WTC11 (cell line): ENCODE data around the gene GTPBP8. TPM values are rescaled to one million over a fixed set of nuclear protein-coding genes. Genes with fewer than 3 reads are reported as not detected.

Experiments used
- ATAC-seq: fragments of 200-7000 bp; cut with Tn5 transposase; 2 replicates; pipeline ENCODE4 v1.10.0; 2021; ENCODE audit warnings: mild to moderate bottlenecking, moderate library complexity
- CTCF ChIA-PET: fragments of 300-600 bp; sonication (Branson Sonifier 250); formaldehyde crosslinking; loops from one replicate; lab custom pipeline; 2021; ENCODE audit warnings: antibody characterized with exemption; lab: Charles Lee
- POLR2A ChIA-PET: fragments of 350-600 bp; sonication (Branson Sonifier 250); formaldehyde crosslinking; loops from one replicate; lab custom pipeline; 2021; ENCODE audit warnings: antibody characterized with exemption; lab: Charles Lee
- DNase-seq: peaks from one replicate; pipeline ENCODE4 v3.0.0; 2021; ENCODE audit warnings: low spot score
- H3K27ac Mint-ChIP-seq: 2 replicates; pipeline ENCODE4 v1.8.0; 2021; ENCODE audit warnings: mixed read lengths
- H3K27me3 Mint-ChIP-seq: 2 replicates; pipeline ENCODE4 v1.8.0; 2021; ENCODE audit warnings: low read depth, mild to moderate bottlenecking, moderate library complexity, mixed read lengths
- H3K36me3 Mint-ChIP-seq: 2 replicates; pipeline ENCODE4 v1.8.0; 2021; ENCODE audit warnings: mixed read lengths
- H3K4me1 Mint-ChIP-seq: 2 replicates; pipeline ENCODE4 v1.8.0; 2022; ENCODE audit warnings: mixed read lengths
- H3K4me3 Mint-ChIP-seq: 2 replicates; pipeline ENCODE4 v1.8.0; 2021; ENCODE audit warnings: mild to moderate bottlenecking, moderate library complexity, mixed read lengths
- H3K9me3 Mint-ChIP-seq: 2 replicates; pipeline ENCODE4 v1.8.0; 2021; ENCODE audit warnings: mixed read lengths
- AR ChIP-seq: fragments of 250-450 bp; sonication (Bioruptor Pico); IDR thresholded peaks from 2 replicates; pipeline ENCODE4 v1.9.0; 2021; ENCODE audit warnings: mild to moderate bottlenecking
- ATF2 ChIP-seq: sonication (generic); formaldehyde crosslinking; IDR thresholded peaks from 2 replicates; pipeline ENCODE4 v1.8.1; 2022; ENCODE audit warnings: low read depth, missing genetic modification reagents, borderline replicate concordance
- CBFB ChIP-seq: sonication (generic); formaldehyde crosslinking; IDR thresholded peaks from 2 replicates; pipeline ENCODE4 v1.8.1; 2022; ENCODE audit warnings: mild to moderate bottlenecking, low read depth, missing genetic modification reagents
- E2F1 ChIP-seq: sonication (generic); formaldehyde crosslinking; IDR thresholded peaks from 2 replicates; pipeline ENCODE4 v1.8.0; 2022; ENCODE audit warnings: mild to moderate bottlenecking, missing genetic modification reagents
- E2F4 ChIP-seq: sonication (generic); formaldehyde crosslinking; IDR thresholded peaks from 2 replicates; pipeline ENCODE4 v1.8.1; 2022; ENCODE audit warnings: low read depth, mild to moderate bottlenecking, moderate library complexity, missing genetic modification reagents, borderline replicate concordance
- ERG ChIP-seq: fragments of 250-450 bp; sonication (Bioruptor Pico); IDR thresholded peaks from 2 replicates; pipeline ENCODE4 v1.8.0; 2021; ENCODE audit warnings: mild to moderate bottlenecking
- ESRRA ChIP-seq: sonication (generic); formaldehyde crosslinking; IDR thresholded peaks from 2 replicates; pipeline ENCODE4 v1.8.1; 2022; ENCODE audit warnings: mild to moderate bottlenecking, missing genetic modification reagents, borderline replicate concordance
- ETV6 ChIP-seq: sonication (generic); formaldehyde crosslinking; IDR thresholded peaks from 2 replicates; pipeline ENCODE4 v1.8.1; 2022; ENCODE audit warnings: mild to moderate bottlenecking, missing genetic modification reagents
- FOXP1 ChIP-seq: sonication (generic); formaldehyde crosslinking; IDR thresholded peaks from 2 replicates; pipeline ENCODE4 v1.8.0; 2022; ENCODE audit warnings: missing genetic modification reagents, mild to moderate bottlenecking, moderate library complexity, borderline replicate concordance
- GTF2I ChIP-seq: fragments of 250-450 bp; sonication (Bioruptor Pico); conservative IDR thresholded peaks from 2 replicates; pipeline ENCODE4 v1.4.0; 2021; ENCODE audit warnings: mild to moderate bottlenecking
- IRF1 ChIP-seq: sonication (generic); formaldehyde crosslinking; IDR thresholded peaks from 2 replicates; pipeline ENCODE4 v1.8.0; 2023; ENCODE audit warnings: missing genetic modification reagents
- IRF2 ChIP-seq: sonication (generic); formaldehyde crosslinking; IDR thresholded peaks from 2 replicates; pipeline ENCODE4 v1.8.0; 2022; ENCODE audit warnings: low read depth, missing genetic modification reagents, borderline replicate concordance
- MLX ChIP-seq: sonication (generic); formaldehyde crosslinking; IDR thresholded peaks from 2 replicates; pipeline ENCODE4 v1.8.1; 2023; ENCODE audit warnings: mild to moderate bottlenecking, missing genetic modification reagents, moderate library complexity
- NFATC4 ChIP-seq: fragments of 250-450 bp; sonication (Bioruptor Pico); IDR thresholded peaks from 2 replicates; pipeline ENCODE4 v1.9.0; 2021; ENCODE audit warnings: mild to moderate bottlenecking
- TEAD1 ChIP-seq: sonication (generic); formaldehyde crosslinking; IDR thresholded peaks from 2 replicates; pipeline ENCODE4 v1.8.0; 2022; ENCODE audit warnings: mild to moderate bottlenecking, missing genetic modification reagents
- USF1 ChIP-seq: sonication (generic); formaldehyde crosslinking; IDR thresholded peaks from 2 replicates; pipeline ENCODE4 v1.8.0; 2022; ENCODE audit warnings: mild to moderate bottlenecking, missing genetic modification reagents
- ZNF396 ChIP-seq: fragments of 250-450 bp; sonication (Bioruptor Pico); IDR thresholded peaks from 2 replicates; pipeline ENCODE4 v1.8.0; 2021; ENCODE audit warnings: mild to moderate bottlenecking, moderate library complexity, borderline replicate concordance
- ZNF423 ChIP-seq: fragments of 250-450 bp; sonication (Bioruptor Pico); IDR thresholded peaks from 2 replicates; pipeline ENCODE4 v2.1.2; 2022; ENCODE audit warnings: mild to moderate bottlenecking, moderate library complexity
- total RNA-seq: library from RNA; stranded (reverse); gene quantifications from 3 replicates; pipeline ENCODE4 v1.2.3, GENCODE V29; 2021

The GTPBP8 gene
- total RNA-seq, 1 experiment from 2014 or later = 19.5 TPM

- TF ChIP-seq ETV6 (CRISPR knock-in tag) = no peak
- TF ChIP-seq ATF2 (CRISPR knock-in tag) = no peak
- TF ChIP-seq ZNF423 (CRISPR knock-in tag) = no peak
- TF ChIP-seq ESRRA (CRISPR knock-in tag) = no peak
Observed at GRCh38 chr3:112963683-112964082, 27.1 kb upstream of the GTPBP8 start (continued).

GRCh38 chr3:112965656-112966055 is 25.1 kb upstream of the GTPBP8 start:
- no peaks in the 10 kb centered on the region for H3K4me1 Mint-ChIP-seq
- no peak for TF ChIP-seq IRF2 (CRISPR knock-in tag)
- no peak for TF ChIP-seq FOXP1 (CRISPR knock-in tag)
- no peak for TF ChIP-seq GTF2I (CRISPR knock-in tag)
- TF ChIP-seq ZNF396 (CRISPR knock-in tag) = no peak
- TF ChIP-seq ERG (CRISPR knock-in tag) = no peak
- no peak for TF ChIP-seq CBFB
- TF ChIP-seq, all 79 proteins: peak for 0
- peaks cover 35% of the 10 kb centered on the region for H3K9me3 Mint-ChIP-seq
- ChIA-PET POLR2A (no interaction called here), CTCF (interaction anchor here (1.9 kb wide), 1 partner anchor 13 kb away, joined by 8 read pairs; no protein-coding TSS in a partner anchor)
- no peak overlapping the region for H3K4me3 Mint-ChIP-seq
- DNase-seq = no peak
- peaks cover 5% of the 10 kb centered on the region; the same call in 1 of the 2 replicates for H3K27me3 Mint-ChIP-seq
- peaks cover 25% of the 10 kb centered on the region for H3K36me3 Mint-ChIP-seq
- ATAC-seq = no peak
- no peak overlapping the region for H3K27ac Mint-ChIP-seq

- POLR2A ChIA-PET = no interaction called here
Observed at GRCh38 chr3:112966633-112967032, 24.2 kb upstream of the GTPBP8 start.

GRCh38 chr3:112967425-112967824 is 23.4 kb upstream of the GTPBP8 start:
- no peak overlapping the region for H3K27ac Mint-ChIP-seq
- H3K36me3 Mint-ChIP-seq = peaks cover 25% of the 10 kb centered on the region
- peaks cover 27% of the 10 kb centered on the region for H3K9me3 Mint-ChIP-seq
- H3K4me3 Mint-ChIP-seq = no peak overlapping the region
- DNase-seq (no peak), ATAC-seq (no peak)
- no peaks in the 10 kb centered on the region for H3K4me1 Mint-ChIP-seq
- POLR2A ChIA-PET = no interaction called here
- peaks cover 5% of the 10 kb centered on the region; the same call in 1 of the 2 replicates for H3K27me3 Mint-ChIP-seq
- CTCF ChIA-PET = no interaction called here
- TF ChIP-seq MLX = no peak
- no peak for TF ChIP-seq NFATC4 (CRISPR knock-in tag)
- TF ChIP-seq AR (CRISPR knock-in tag) = no peak
- no peak for TF ChIP-seq E2F4 (CRISPR knock-in tag)
- no peak for TF ChIP-seq USF1 (CRISPR knock-in tag)
- TF ChIP-seq IRF1 (CRISPR knock-in tag) = no peak

More at GRCh38 chr3:112966633-112967032, 24.2 kb upstream of the GTPBP8 start:
- H3K4me1 Mint-ChIP-seq = no peaks in the 10 kb centered on the region
- TF ChIP-seq E2F1 = no peak
- TF ChIP-seq TEAD1 = no peak
- no peak for TF ChIP-seq IRF2 (CRISPR knock-in tag)
- TF ChIP-seq ZNF396 (CRISPR knock-in tag) = no peak
- no peak overlapping the region for H3K27ac Mint-ChIP-seq
- ATAC-seq (no peak), DNase-seq (no peak)
- CTCF ChIA-PET = interaction anchor here (1.9 kb wide), 1 partner anchor 12 kb away, joined by 8 read pairs; no protein-coding TSS in a partner anchor
- peaks cover 33% of the 10 kb centered on the region for H3K9me3 Mint-ChIP-seq
- H3K4me3 Mint-ChIP-seq = no peak overlapping the region
- H3K27me3 Mint-ChIP-seq = peaks cover 5% of the 10 kb centered on the region; the same call in 1 of the 2 replicates
- peaks cover 25% of the 10 kb centered on the region for H3K36me3 Mint-ChIP-seq
